CD14-positive monocyte (primary cell): ENCODE measurements around the gene LTO1. TPM values are rescaled to one million over a fixed set of nuclear protein-coding genes. Genes with fewer than 3 reads are reported as not detected.
A peak's percentile ranks its signal among the peaks of the same experiment; 100 is the strongest.

Experiments used
- DNase-seq, 3 donors: peaks; one replicate each; pipeline ENCODE4 v3.0.0-alpha.2; 2011 to 2022
- H2AFZ ChIP-seq: 2 replicates; pipeline ENCODE4 v1.6.0; 2012; ENCODE audit warnings: mild to moderate bottlenecking, low read depth, low read length, inconsistent platforms; ENCODE audit not compliant: insufficient read depth, poor library complexity, severe bottlenecking
- H3K27ac ChIP-seq, 2 donors: 1 replicate in 1 of 2; 2 replicates in 1 of 2; pipeline ENCODE4 v1.5.1; 2012 to 2013; ENCODE audit warnings: low read length in 2 of 2, control low read depth in 1 of 2, inconsistent platforms in 1 of 2, low read depth in 1 of 2, mild to moderate bottlenecking in 1 of 2
- H3K27me3 ChIP-seq, 2 donors: one replicate each; pipeline versions ENCODE4 v1.6.0 to v1.6.1; 2011 to 2013; ENCODE audit warnings: low read length in 2 of 2; ENCODE audit not compliant: control insufficient read depth in 2 of 2, insufficient read depth in 2 of 2
- H3K36me3 ChIP-seq, 2 donors: replicated peaks in 1 of 2; 1 replicate in 1 of 2; 2 replicates in 1 of 2; pipeline versions ENCODE4 v1.5.1 to v1.6.1; 2012 to 2013; ENCODE audit warnings: low read length in 2 of 2, control low read depth in 1 of 2, inconsistent platforms in 1 of 2, mild to moderate bottlenecking in 1 of 2; ENCODE audit not compliant: insufficient read depth in 2 of 2, control insufficient read depth in 1 of 2
- H3K4me1 ChIP-seq, 2 donors: 1 replicate in 1 of 2; 2 replicates in 1 of 2; pipeline versions ENCODE4 v1.5.1 to v1.6.1; 2012 to 2013; ENCODE audit warnings: low read length in 2 of 2, control low read depth in 1 of 2, inconsistent platforms in 1 of 2, mild to moderate bottlenecking in 1 of 2, moderate library complexity in 1 of 2; ENCODE audit not compliant: insufficient read depth in 2 of 2, control insufficient read depth in 1 of 2
- H3K4me2 ChIP-seq: replicated peaks from 2 replicates; pipeline ENCODE3; 2012; ENCODE audit warnings: low read length, moderate library complexity, mild to moderate bottlenecking; ENCODE audit not compliant: poor library complexity, severe bottlenecking; ENCODE audit errors: extremely low read depth
- H3K4me3 ChIP-seq, 3 experiments: fragments of 200-600 bp in 1 of 3; sonication (generic) in 1 of 3; replicated peaks in 1 of 3; 1 replicate in 2 of 3; 2 replicates in 1 of 3; pipeline ENCODE4 v1.5.1; 2011 to 2013; ENCODE audit warnings: low read length in 3 of 3, mild to moderate bottlenecking in 3 of 3, control low read depth in 2 of 3, low read depth in 2 of 3, inconsistent platforms in 1 of 3, moderate library complexity in 1 of 3
- H3K79me2 ChIP-seq: 2 replicates; pipeline ENCODE4 v1.6.0; 2012; ENCODE audit warnings: mild to moderate bottlenecking, control low read depth, inconsistent platforms, low read length, moderate library complexity; ENCODE audit not compliant: insufficient read depth
- H3K9ac ChIP-seq: 2 replicates; pipeline ENCODE4 v1.6.0; 2017; ENCODE audit warnings: low read length, mild to moderate bottlenecking; ENCODE audit not compliant: insufficient read depth, poor library complexity, severe bottlenecking
- H3K9me3 ChIP-seq, 2 donors: replicated peaks in 1 of 2; 1 replicate in 1 of 2; 2 replicates in 1 of 2; pipeline versions ENCODE4 v1.5.1 to v1.6.1; 2012 to 2013; ENCODE audit warnings: low read length in 2 of 2, control low read depth in 1 of 2; ENCODE audit not compliant: control insufficient read depth in 1 of 2, insufficient read depth in 1 of 2
- H4K20me1 ChIP-seq: 2 replicates; pipeline ENCODE4 v1.6.0; 2012; ENCODE audit warnings: mild to moderate bottlenecking, low read length, control low read depth, moderate library complexity; ENCODE audit not compliant: insufficient read depth
- H3K27ac Mint-ChIP-seq, 7 donors: one replicate each; pipeline ENCODE4 v1.8.0; 2020; ENCODE audit warnings: mild to moderate bottlenecking in 7 of 7, mixed read lengths in 7 of 7, moderate library complexity in 6 of 7, inconsistent platforms in 2 of 7
- H3K27me3 Mint-ChIP-seq, 3 donors: one replicate each; pipeline ENCODE4 v1.8.0; 2021 to 2022; ENCODE audit warnings: low read depth in 3 of 3, mild to moderate bottlenecking in 3 of 3, mixed read lengths in 3 of 3, moderate library complexity in 3 of 3, inconsistent platforms in 1 of 3
- H3K36me3 Mint-ChIP-seq, 2 donors: one replicate each; pipeline ENCODE4 v1.8.0; 2020; ENCODE audit warnings: mixed read lengths in 2 of 2, inconsistent platforms in 1 of 2, mild to moderate bottlenecking in 1 of 2
- H3K4me1 Mint-ChIP-seq: one replicate; pipeline ENCODE4 v1.8.0; 2020; ENCODE audit warnings: mild to moderate bottlenecking, mixed read lengths
- H3K4me3 Mint-ChIP-seq, 2 donors: one replicate each; pipeline ENCODE4 v1.8.0; 2020; ENCODE audit warnings: mild to moderate bottlenecking in 2 of 2, mixed read lengths in 2 of 2, moderate library complexity in 1 of 2
- H3K9me3 Mint-ChIP-seq, 7 donors: one replicate each; pipeline ENCODE4 v1.8.0; 2020 to 2022; ENCODE audit warnings: mixed read lengths in 7 of 7, mild to moderate bottlenecking in 6 of 7, moderate library complexity in 6 of 7, inconsistent platforms in 2 of 7
- CTCF ChIP-seq: fragments of 200-600 bp; IDR thresholded peaks from one replicate; pipeline ENCODE4 v1.8.0; 2022; ENCODE audit warnings: antibody characterized with exemption, mild to moderate bottlenecking
- WGBS: methylation state at CpG from one replicate; pipeline ENCODE4 v1.1.5; 2013; ENCODE audit warnings: missing lambda C conversion rate; ENCODE audit not compliant: insufficient coverage; 5-methylcytosine and 5-hydroxymethylcytosine counted together
- intact Hi-C, 2 donors: fragments of 100-400 bp; cut with micrococcal nuclease; formaldehyde crosslinking; loops; one replicate each; pipeline versions ENCODE4 v1.15.0 to v1.15.1; 2023
- polyA minus RNA-seq: library from RNA; depleted of rRNA, polyadenylated mRNA; stranded (reverse); fragments of >200 nt; gene quantifications from 2 replicates; pipeline ENCODE4 v1.2.3, GENCODE V29; 2012
- polyA plus RNA-seq, 3 donors: library from polyadenylated mRNA; depleted of rRNA in 1 of 3; unstranded in 2 of 3; stranded (reverse) in 1 of 3; fragments of 300-500 nt in 2 of 3; fragments of >200 nt in 1 of 3; fragmentation: Illumina TruSeq in 2 of 3; gene quantifications; 1 replicate in 2 of 3; 2 replicates in 1 of 3; pipeline ENCODE4 v1.2.3, GENCODE V29; 2012 to 2021
- total RNA-seq, 12 experiments: library from RNA in 1 of 12; stranded (reverse) in 1 of 12; fragments of 120-200 nt in 1 of 12; gene quantifications; one replicate each; pipeline ENCODE4 v1.2.4 and lab custom pipeline; 2013 to 2026; ENCODE audit warnings: mixed read lengths in 6 of 12, inconsistent platforms in 1 of 12

LTO1 gene
- total RNA-seq (2013) = 16.5 TPM
- polyA plus RNA-seq (10 to 100 TPM in 1 of 3 donors, 1 to 10 TPM in 2; 3.9 to 27.1 (median 5.2) TPM), polyA minus RNA-seq (15.9 and 24.9 TPM in 2 replicates), total RNA-seq (lab: John Stamatoyannopoulos, UW) (6.0 to 18.0 (median 11.2) reads per million in 11 experiments)

GRCh38 chr11:69674886-69675714 lies at the start of gene LTO1:
Gene LTO1, minus strand, starts transcription at chr11:69675353. Its CDS starts 114 bp downstream, at chr11:69675239.
- peaks cover 14 to 24% of the 10 kb centered on the region in 2 donors for H3K4me1 ChIP-seq
- H3K9me3 ChIP-seq = no peaks in the 10 kb centered on the region
- H3K9me3 Mint-ChIP-seq = no peaks in the 10 kb centered on the region
- H3K4me3 Mint-ChIP-seq = peak within 1 kb of the TSS; percentile 90 to 93
- peak within 1 kb of the TSS; percentile 93 for H3K9ac ChIP-seq
- WGBS = 2% methylated on average over 72 of the region's 72 CpGs
- peak within 1 kb of the TSS; percentile 87 for H2AFZ ChIP-seq
- H3K4me3 ChIP-seq = peak within 1 kb of the TSS; percentile 72 to 85 (median 84)
- peaks cover 5 to 25% (median 14%) of the 10 kb centered on the region in 3 donors for H3K27me3 Mint-ChIP-seq
- H4K20me1 ChIP-seq = peaks cover 31% of the 10 kb centered on the region
- no peak for TF ChIP-seq CTCF
- peaks cover 23% of the 10 kb centered on the region for H3K79me2 ChIP-seq
- peak within 1 kb of the TSS; percentile 55 to 92 for H3K27ac ChIP-seq
- intact Hi-C loops = loop anchor here (2.0 to 10.0 kb wide), 3 partner anchors 378 to 522 kb away; partner anchors contain the start of gene MYEOV (in 1 of the 2)
- H3K27ac Mint-ChIP-seq = peak within 1 kb of the TSS; percentile 91 to 98 (median 95)
- peaks cover 23 to 31% of the 10 kb centered on the region in 2 donors for H3K36me3 ChIP-seq
- peaks cover 0 to 7% of the 10 kb centered on the region in 2 donors for H3K27me3 ChIP-seq
- H3K4me1 Mint-ChIP-seq = peaks cover 23% of the 10 kb centered on the region
- peak; percentile 93 to 95 (median 95) for DNase-seq
- peak within 1 kb of the TSS; percentile 74 for H3K4me2 ChIP-seq
- H3K36me3 Mint-ChIP-seq = peaks cover 24 to 31% of the 10 kb centered on the region in 2 donors

GRCh38 chr11:69721745-69722144 lies 46.6 kb upstream of the LTO1 start:
- Mint-ChIP-seq H3K4me1 (no peaks in the 10 kb centered on the region), H3K27me3 (peaks cover 52 to 83% (median 62%) of the 10 kb centered on the region in 3 donors), H3K4me3 (no peak overlapping the region), H3K36me3 (no peaks in the 10 kb centered on the region), H3K27ac (no peak overlapping the region), H3K9me3 (peaks cover 0 to 2% (median 0%) of the 10 kb centered on the region in 7 donors)
- H2AFZ ChIP-seq = no peak overlapping the region
- no peak overlapping the region for H3K27ac ChIP-seq
- no peaks in the 10 kb centered on the region for H3K79me2 ChIP-seq
- no peaks in the 10 kb centered on the region for H3K9me3 ChIP-seq
- no peaks in the 10 kb centered on the region for H4K20me1 ChIP-seq
- no peaks in the 10 kb centered on the region for H3K36me3 ChIP-seq
- H3K9ac ChIP-seq = no peak overlapping the region
- no peak for DNase-seq
- no peak for TF ChIP-seq CTCF
- WGBS = 37% methylated on average over 7 of the region's 9 CpGs
- H3K4me2 ChIP-seq = no peak overlapping the region
- H3K4me1 ChIP-seq = no peaks in the 10 kb centered on the region
- intact Hi-C loops = no loop called here
- no peak overlapping the region for H3K4me3 ChIP-seq
- H3K27me3 ChIP-seq = peaks cover 0 to 62% of the 10 kb centered on the region in 2 donors
